GM18858 (cell line): Measurements from ENCODE around the gene SERTAD3.
"Not testable (repeated sequence)": the region's sequence is repeated elsewhere in the genome, so short reads cannot be mapped to it uniquely, and the experiment has no call there.

Source experiments
- ATAC-seq: cut with Tn5 transposase; IDR thresholded peaks from one replicate; pipeline ENCODE4 v1.9.1; 2021; ENCODE audit not compliant: unreplicated experiment

SERTAD3 gene

GRCh38 chr19:40444000-40444824 is at the start of gene SERTAD3:
Gene SERTAD3 (minus strand): TSS chr19:40444335. CDS start chr19:40442080, 2,255 bp downstream.
- ATAC-seq, result peak; percentile 48

GRCh38 chr19:40493778-40494177 is 49.6 kb upstream of the SERTAD3 start:
- no peak for ATAC-seq

- no peak for ATAC-seq
These were observed 48.1 kb upstream of the SERTAD3 start for GRCh38 chr19:40492274-40492673.

- no peak for ATAC-seq
These were observed 45.7 kb upstream of the SERTAD3 start for GRCh38 chr19:40489882-40490230.

- ATAC-seq, result no peak
These were observed 41.9 kb upstream of the SERTAD3 start for GRCh38 chr19:40486017-40486416.

- not testable (repeated sequence) for ATAC-seq
These were observed 31.9 kb upstream of the SERTAD3 start for GRCh38 chr19:40475878-40476644.

GRCh38 chr19:40474737-40475136 is 30.6 kb upstream of the SERTAD3 start:
- no peak for ATAC-seq

- ATAC-seq, result no peak
These were observed 28.4 kb upstream of the SERTAD3 start for GRCh38 chr19:40472516-40472915.

- ATAC-seq, result no peak
These were observed 27.0 kb upstream of the SERTAD3 start for GRCh38 chr19:40471111-40471510.

- ATAC-seq, result no peak
These were observed 24.9 kb upstream of the SERTAD3 start for GRCh38 chr19:40469011-40469410.

- ATAC-seq, result no peak
These were observed 23.0 kb upstream of the SERTAD3 start, which contains the start of gene SPTBN4 for GRCh38 chr19:40466985-40467734. Gene SPTBN4 (plus strand): TSS chr19:40467001. CDS start chr19:40472622, 5,621 bp downstream.

GRCh38 chr19:40466219-40466984 is 22.3 kb upstream of the SERTAD3 start:
- peak; percentile 27 for ATAC-seq

- peak; percentile 65 for ATAC-seq
These were observed 21.6 kb upstream of the SERTAD3 start, which contains the start of gene BLVRB for GRCh38 chr19:40465557-40466218. Gene BLVRB (minus strand): TSS chr19:40465745. CDS start chr19:40465688, 57 bp downstream.

- ATAC-seq, result no peak
These were observed 21.0 kb upstream of the SERTAD3 start for GRCh38 chr19:40465025-40465556.

GRCh38 chr19:40464059-40465024 is 20.2 kb upstream of the SERTAD3 start:
- no peak for ATAC-seq

GRCh38 chr19:40463587-40464037 is 19.5 kb upstream of the SERTAD3 start:
- ATAC-seq, result not testable (repeated sequence)

- no peak for ATAC-seq
These were observed 17.6 kb upstream of the SERTAD3 start for GRCh38 chr19:40461669-40462221.

GRCh38 chr19:40460185-40460584 is 16.1 kb upstream of the SERTAD3 start:
- no peak for ATAC-seq
